Fibroblast of skin of right biceps (primary cell): Measurements from ENCODE around the gene VRTN.

ENCODE experiments used
- DNase-seq: peaks from one replicate; pipeline ENCODE4 v3.0.0-alpha.2; 2013

VRTN gene

DNA sequence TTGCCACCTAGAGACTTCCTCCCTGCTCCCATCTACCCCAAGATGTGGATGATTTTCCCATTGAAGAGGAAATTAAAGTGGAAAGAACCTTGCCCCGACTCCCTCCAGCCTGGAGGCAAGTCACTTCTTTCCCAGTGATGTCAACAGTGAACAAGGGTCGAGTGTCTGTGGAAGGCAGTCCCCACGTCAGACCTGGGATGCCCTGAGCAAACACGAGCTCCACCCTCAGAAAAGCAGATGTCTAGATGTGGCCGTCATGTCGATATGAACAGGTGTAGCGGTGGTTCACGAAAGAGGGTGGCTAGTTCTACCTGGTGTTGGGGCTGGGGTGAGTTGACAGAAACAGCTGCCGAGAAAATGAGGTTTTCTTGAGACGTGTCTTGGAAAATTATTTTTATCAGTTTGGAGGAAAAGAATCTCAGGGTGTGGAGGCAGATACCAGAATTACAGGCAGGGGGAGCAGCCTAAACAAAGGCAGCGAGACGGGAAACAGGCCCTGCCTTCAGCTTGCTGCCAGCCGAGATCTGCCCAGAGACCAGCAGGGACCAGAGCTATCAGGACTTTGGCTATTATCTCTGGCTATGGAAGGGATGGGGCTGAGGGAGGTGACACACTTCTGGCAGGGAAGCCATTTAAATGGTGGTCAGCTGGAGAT lies 51.9 kb downstream of the VRTN start:
- no peak for DNase-seq

DNA sequence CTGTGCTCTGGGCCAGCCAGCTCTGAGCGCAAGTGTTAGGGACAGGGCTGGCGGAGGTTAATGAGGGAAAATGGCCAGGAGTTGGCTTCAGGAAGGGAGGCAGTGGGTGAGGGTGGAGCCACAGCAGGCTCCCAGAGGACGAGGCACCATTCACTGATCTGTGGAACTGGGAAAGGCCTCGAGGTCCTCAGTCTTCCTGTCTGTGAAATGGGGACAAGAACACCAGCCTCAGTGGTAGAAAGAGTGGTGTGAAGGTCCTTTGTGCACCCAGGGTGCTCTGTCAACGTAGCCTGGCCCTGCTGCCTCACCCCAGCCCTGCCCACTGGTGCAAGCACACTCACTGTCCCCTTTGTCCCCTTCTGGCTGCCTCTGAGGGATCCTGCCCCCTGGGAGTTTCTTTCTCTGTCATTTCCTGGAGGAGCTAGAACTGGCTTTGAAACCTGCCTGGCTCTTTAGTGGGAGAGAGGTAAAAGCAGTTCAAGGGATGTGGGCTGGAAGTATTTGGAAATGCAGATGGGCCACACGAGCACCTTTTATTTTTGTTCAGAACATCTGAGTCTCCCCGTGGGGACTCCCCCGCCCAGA lies 52.7 kb downstream of the VRTN start:
- DNase-seq: no peak

DNA sequence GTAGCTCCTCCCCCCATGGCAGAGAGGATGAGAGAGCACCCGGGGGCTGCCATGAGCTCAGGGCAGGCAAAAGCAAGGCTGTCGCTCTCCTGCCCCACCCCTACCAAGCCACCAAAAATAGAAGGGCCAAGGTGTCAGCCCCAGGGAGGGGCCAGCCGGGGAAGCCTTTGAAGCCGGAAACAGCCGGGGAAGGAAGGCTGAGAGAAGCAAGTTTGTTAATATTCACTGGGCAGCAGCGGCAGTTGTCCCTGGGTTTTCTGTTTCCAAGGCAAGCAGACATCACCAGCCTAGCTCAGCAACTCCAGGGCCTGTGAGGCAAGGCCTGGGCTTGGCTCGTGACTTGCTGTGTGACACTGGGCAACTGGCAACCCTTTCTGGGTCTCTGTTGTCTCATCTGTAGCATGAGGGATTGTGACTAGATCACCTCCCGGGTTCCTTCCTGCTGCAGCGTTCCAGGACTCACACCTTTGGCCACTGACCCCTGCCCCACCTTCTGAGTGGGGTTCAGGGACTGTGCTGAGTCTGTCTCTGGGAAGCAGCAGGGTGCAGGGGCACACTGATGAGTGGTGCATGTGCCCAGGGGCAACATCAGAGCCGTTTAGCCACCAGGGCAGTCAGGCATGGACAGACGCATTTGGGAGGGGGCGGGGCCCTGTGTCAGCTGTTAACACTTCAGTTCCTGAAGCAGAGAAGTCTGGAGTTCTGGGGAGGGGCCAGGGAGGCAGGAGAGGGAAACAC lies 53.4 kb downstream of the VRTN start:
- DNase-seq: no peak

DNA sequence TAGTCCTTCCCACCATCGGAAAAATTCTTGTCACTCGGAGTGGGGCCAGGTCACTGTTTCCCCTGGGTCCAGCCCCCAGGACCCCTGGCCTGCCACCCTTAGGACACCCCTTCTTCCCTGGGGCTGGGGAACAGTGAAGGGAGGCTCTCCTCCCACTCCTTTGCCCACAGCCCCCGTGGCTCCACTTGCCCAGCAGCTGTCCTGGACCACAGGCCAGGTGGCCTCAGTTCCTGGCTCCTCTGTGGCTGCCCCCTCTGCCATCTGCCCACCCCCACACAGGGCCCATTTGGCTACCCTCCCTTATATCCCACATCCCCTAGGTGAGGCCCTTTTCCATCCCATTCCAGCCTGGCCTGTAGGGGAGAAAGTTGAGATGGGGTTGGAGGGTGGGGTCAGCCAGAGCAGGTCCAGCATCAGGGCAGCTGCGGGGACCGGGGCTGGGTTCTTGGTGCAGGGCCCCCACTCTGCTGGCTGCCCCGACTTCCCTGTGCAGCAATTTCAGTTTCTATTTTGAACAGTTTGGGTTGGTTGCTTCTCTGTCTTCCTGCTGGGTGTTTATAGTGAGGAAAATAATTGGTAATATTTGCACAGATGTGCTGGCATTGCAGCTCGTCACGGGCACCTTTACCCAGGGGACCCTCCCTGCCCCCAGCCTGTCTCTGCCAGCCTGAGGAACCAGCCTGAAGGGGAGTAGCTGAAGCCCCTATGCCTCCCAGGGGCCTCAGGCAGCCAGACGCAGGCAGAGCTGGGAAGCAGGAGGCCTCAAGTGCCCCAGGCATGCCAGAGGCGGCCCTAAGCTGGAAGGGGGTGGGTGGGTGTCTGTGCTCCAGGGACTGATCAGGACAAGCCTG lies 54.4 kb downstream of the VRTN start:
- no peak for DNase-seq

DNA sequence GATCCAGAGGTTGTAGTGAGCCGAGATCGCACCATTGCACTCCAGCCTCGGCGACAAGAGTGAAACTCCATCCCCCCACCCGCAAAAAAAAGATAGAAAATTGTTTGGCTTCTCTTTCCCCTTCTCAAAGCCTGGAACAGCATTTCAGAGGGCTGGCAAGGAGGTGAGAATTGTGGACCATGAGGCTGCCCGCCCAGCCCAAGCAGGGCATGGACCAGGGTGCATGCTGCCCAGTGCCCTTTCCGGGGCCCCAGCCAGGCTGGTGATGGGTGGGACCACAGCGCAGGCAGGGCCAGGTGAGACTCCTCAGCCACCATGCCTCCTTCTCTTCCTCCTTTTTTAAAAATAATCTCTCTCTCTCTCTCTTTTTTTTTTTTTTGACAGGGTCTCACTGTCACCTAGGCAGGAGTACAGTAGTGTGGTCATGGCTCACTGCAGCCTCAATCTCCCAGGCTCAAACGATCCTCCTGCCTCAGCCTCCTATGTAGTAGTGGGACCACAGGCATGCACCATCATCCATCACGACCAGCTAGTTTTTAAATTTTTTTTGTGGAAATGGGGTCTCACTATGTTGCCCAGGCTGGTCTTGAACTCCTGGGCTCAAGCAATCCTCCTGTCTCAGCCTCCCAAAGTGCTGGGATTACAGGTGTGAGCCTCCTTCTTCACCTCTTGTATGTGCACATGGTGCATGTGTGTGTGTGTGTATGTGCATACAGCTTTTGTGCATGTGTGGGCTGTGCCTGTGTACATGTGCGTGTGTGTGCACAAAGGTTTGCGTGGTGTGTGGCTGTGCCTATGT lies 55.5 kb downstream of the VRTN start:
- no peak for DNase-seq

DNA sequence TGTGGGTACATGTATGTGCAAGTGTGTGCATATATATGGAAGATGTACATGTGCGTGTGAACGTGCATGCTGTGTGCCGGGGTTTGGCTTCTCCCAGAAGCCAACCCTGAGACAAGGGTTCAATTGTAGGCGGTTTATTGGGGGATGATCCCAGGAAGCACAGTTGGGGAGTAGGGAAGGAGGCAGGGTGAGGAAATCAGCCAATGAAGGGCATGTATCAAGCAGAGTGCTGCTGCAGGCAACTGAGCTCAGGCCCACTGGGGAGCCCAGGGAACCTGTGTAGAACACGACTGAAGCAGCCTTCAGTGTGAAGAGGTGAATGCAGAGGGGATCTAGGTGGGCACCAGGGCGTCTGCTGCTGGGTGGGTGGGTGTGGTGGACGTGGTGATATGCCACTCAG lies 56.2 kb downstream of the VRTN start:
- no peak for DNase-seq

DNA sequence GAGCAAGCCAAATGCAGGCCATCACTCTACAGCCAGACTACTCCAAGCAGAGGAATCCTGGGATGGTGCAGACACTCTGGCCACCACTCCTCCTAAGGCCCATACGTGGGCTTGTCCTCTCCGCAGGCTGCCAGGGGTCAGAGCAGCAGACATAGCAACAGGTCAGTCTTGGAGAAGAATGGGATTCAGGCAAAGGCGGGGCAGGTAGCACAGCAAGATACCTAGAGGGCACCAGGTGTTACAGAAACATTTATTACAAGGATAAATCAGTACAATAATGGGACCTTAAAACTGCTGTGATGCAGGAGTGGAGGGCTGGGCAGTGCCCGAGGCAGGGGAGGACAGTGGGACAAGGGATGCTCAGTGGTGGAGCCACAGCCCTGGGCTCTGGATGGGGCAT lies 57.4 kb downstream of the VRTN start:
- no peak for DNase-seq

DNA sequence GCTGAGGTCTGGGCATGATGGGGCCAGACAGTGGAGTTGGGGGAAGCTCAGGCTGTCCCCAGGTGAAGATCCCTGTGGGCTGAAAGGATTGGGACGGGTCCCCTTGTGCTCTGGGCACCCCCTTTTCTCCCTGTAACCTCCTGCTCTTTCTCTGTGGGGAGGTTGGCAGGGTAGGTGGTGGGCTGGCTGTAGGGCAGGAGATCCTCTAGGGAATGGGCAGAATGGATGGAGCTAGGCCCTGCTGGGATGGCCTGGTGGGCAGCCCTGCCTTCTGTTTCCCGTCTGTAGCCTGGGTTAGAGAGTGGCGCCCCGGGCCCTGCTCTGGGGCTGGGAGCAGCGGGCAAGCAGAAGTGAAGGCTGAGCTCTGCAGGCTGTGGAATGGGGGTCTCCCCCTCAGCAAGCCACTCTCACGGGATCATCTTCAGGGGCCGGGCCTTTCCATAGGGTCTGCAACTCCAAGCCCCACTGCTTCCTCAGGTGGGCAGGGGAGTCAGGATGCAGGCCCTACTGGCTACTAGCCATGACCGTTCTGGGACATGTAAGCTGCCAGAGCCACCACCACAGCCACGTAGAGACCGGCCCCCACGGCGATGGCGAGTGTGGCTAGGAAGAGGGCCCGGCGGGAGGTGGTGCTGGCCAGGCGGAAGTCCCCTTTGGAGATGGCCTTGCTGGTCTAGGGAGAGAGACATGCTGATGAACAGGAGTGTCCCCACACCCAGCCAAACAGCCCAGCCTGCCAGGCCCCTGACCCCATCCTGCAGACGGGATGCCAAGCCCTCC lies 58.9 kb downstream of the VRTN start:
- DNase-seq: no peak

DNA sequence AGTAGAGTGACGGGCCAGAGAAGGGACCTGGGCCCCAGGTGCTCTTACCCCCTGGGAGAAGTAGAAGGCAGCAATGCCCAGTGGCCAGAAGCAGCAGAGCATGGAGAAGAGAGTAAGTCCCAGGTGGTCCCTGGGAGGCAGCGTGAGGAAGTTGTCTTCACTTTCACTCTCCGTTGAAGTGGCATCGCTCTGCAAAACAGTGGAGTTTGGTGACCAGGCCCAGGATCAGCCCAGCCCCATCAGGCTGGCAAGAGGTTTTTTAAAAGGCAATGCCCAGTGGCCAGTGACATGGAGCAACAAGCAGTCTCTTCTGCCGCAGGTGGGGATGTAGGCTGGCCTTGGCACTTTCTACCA lies 59.5 kb downstream of the VRTN start:
- DNase-seq: no peak

DNA sequence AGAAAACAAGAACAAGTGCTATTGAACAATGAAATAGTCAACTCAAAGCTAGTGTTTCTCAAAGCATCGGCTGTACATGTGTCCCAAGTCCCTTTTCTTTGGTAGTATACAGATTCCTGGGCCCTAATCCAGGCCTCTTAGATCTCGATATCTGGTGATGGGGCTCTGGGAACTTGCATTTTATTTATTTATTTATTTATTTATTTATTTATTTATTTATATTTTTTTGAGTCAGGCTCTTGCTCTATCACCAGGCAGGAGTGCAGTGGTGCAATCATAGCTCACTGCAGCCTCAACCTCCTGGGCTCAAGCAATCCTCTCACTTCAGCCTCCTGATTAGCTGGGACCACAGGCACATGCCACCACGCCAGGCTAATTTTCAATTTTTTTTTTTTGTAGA lies 60.6 kb downstream of the VRTN start:
- no peak for DNase-seq

DNA sequence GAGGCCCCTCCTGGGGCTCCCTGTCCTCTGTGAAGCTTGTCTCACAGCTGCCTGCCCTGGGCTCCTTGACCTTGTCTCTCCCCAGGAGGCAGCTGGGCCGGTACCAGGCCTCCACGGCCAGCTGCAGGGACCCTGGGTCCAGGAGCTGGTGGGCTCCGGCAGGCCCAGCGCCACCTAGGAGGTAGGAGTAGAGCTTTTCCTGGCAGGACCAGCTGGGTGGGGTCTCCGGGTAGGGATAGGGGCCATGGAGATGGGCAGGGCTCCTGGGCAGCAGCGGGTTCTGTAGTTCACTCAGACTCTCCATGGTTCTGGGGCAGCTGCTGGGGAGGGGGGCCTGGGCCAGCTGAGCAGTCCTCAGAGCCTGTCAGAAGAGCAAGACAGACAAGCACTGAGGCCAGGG lies 61.2 kb downstream of the VRTN start:
- DNase-seq: no peak
